CD4-positive, alpha-beta T cell treated with Interleukin-10 for 1 hour (primary cell): ENCODE measurements around the gene NEMF.
"Not testable (repeated sequence)": the region's sequence is repeated elsewhere in the genome, so short reads cannot be mapped to it uniquely, and the experiment has no call there.

ENCODE experiments used
- DNase-seq: peaks from one replicate; pipeline ENCODE4 v3.0.0-alpha.2; 2020

The NEMF gene, protein sequence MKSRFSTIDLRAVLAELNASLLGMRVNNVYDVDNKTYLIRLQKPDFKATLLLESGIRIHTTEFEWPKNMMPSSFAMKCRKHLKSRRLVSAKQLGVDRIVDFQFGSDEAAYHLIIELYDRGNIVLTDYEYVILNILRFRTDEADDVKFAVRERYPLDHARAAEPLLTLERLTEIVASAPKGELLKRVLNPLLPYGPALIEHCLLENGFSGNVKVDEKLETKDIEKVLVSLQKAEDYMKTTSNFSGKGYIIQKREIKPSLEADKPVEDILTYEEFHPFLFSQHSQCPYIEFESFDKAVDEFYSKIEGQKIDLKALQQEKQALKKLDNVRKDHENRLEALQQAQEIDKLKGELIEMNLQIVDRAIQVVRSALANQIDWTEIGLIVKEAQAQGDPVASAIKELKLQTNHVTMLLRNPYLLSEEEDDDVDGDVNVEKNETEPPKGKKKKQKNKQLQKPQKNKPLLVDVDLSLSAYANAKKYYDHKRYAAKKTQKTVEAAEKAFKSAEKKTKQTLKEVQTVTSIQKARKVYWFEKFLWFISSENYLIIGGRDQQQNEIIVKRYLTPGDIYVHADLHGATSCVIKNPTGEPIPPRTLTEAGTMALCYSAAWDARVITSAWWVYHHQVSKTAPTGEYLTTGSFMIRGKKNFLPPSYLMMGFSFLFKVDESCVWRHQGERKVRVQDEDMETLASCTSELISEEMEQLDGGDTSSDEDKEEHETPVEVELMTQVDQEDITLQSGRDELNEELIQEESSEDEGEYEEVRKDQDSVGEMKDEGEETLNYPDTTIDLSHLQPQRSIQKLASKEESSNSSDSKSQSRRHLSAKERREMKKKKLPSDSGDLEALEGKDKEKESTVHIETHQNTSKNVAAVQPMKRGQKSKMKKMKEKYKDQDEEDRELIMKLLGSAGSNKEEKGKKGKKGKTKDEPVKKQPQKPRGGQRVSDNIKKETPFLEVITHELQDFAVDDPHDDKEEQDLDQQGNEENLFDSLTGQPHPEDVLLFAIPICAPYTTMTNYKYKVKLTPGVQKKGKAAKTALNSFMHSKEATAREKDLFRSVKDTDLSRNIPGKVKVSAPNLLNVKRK

DNA sequence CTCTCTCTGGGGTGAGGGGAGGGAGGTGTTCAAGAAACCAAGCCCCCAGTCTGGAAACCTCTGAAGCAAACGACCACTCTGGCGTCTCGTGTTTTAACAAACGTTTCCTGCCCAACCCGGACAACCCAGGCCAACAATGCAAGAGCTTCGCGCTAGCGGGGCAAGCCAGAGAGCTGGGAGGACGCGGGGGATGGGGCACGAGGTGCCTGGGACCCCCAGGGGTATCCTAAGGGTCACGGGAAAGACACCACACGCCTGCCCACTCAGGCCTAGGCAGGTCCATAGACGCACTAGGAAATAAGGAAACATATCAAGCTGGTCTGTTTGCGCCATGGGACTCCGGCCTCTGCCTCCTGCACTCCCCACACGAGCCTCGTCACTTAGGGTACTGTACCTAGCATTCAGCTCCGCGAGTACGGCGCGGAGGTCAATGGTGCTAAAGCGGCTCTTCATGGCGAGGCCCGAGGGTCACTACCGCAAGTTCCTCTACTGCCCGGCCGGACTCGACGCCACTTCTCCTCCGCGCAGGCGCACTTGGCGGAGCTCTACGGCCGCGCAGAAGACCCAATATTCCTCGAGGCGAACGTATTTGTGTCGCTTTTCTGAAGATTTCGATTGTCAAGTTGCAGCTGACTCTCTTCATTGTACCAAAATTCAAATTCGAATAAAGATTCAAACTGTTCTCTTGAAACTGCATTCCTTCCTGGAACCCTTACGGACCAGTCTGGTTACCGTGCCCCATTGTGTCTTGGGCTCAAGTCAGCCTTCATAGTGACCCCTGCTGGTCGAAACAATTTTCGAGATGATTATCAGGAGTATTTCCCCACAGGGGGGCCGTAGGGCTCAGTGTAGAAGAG is at the start of gene NEMF:
TSS of gene NEMF (minus strand) at position 488 of the 857 bp plus-strand sequence. CDS start at position 453, 35 bp downstream.
- DNase-seq: peak; percentile 90

DNA sequence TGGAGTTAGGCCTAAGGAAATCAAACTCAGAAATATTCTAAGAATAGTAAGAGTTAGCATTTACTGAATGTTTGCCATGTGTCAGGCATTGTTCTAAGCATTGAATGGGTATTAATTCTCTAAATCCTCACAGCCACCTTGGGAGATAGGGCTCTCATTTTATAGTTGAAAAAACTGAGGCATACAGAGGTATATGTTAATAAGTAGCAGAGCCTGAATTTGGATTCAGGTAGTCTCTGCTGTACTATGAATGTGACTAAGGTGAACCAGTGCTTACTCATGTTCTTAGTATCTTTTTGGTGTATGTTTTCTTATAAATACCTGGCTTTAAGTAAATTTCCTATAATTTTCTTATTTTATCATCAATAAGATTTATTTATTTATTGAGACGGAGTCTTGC is 48.4 kb upstream of the NEMF start:
- DNase-seq: no peak

- no peak for DNase-seq
Measured at GRCh38 chr14:49898485-49898884, 45.9 kb upstream of the NEMF start.

DNA sequence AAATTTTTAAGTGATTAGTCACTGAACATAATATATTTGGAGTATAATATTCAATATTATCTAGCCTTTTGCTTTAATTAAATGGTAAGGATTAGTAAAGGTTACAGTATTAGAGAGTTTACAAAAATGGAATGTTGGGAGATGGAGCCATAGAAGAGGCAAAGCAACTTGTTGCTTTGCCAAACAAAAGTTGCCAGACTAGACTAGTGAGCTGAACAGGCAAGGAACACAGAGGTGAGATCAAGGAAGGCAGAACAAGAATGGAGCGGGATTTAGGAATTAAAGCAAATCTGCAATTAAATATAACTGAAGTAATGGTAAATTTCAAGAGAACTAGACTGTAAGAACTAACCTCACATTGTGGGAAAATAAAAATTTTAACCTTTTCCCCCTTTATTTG is 45.4 kb upstream of the NEMF start:
- no peak for DNase-seq

GRCh38 chr14:49897414-49897813 is 44.8 kb upstream of the NEMF start:
- no peak for DNase-seq

GRCh38 chr14:49896966-49897365 is 44.4 kb upstream of the NEMF start:
- DNase-seq: no peak

DNA sequence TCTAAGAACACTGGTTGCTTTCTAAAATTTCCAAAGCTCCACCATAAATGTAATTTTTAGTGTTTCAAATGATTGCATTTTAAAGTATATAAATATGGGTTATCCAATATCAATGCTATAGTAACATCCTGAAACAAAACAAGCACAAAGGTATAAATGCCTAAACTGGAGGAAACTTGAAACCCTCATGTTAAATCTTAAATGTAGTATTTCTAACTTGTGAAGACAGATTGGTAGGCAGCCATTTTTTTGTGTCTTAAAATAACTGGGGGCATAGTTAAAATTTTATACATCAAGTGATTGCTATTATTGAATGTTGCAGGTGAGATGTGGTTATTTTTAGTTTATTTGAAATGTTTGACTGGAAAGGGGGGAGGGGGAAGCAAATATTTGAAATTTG is 43.7 kb upstream of the NEMF start:
- not testable (repeated sequence) for DNase-seq

- no peak for DNase-seq
Measured at GRCh38 chr14:49895480-49895879, 42.9 kb upstream of the NEMF start.

DNA sequence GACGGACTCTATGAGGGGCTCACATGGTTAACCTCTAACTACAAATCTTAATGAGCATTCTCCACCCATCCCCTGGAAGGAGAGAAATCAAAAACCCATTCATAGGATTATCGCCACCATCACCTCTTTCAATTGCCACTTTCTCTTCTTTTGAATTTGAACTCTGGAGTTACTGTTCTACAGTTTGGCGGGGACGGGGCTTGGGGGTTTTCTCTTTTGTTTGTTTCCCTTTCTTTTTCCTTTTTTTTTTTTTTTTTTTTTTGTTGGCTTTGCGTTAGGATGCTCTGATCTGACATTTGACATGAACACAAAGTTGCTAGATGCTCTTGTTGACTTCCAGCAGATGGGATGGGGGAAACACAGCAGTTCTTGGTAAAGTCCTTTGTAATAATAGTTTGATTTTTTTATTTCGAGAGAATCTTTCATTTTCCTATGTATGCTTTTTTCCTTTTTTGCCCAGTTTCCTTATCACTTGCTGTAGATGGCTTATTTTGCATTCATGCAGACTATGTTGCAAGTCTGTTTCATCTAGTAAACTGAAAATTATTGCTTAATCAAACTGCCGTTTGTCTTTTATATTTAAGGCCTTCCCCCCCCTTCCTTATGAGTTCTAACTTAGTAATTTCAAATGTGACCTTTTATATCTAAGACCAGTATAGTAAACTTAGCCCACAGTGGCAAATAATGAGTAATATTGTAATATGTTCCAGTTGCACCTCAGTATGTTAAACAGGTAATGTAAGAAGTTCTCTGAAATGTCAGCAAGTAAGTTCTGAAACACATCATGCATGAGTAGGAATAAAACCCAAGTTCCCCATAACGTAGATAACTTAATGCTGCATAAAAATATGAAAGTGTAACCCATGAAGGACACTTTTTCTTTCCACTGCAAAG is 41.9 kb upstream of the NEMF start:
- DNase-seq: not testable (repeated sequence)

- peak; percentile 79 for DNase-seq
Measured at GRCh38 chr14:49893309-49894213, 41.0 kb upstream of the NEMF start.

- DNase-seq: peak; percentile 96
Measured at GRCh38 chr14:49892636-49893308, 40.2 kb upstream of the NEMF start, which contains the start of gene ARF6. Gene ARF6 (plus strand): TSS chr14:49893082. CDS start chr14:49893737, 655 bp downstream.

- peak; percentile 70 for DNase-seq
Measured at GRCh38 chr14:49892301-49892635, 39.7 kb upstream of the NEMF start.

DNA sequence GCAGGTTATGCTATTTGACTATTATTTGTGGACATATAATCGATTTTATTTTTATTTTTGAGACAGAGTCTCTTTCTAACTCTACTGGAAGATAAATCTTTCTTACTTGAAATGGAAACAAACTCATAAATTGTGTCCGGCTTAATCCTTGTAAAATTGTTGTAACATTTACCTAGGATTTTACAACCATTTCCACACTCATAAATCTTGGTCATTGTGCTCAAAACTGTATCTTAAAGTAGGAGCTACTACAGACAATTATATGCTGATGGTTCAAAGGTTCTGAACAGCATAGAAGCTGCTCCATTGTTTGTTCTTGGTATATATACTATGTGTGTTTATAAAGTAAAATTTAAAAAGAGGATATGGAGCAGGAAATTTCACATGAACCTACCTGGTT is 35.7 kb upstream of the NEMF start:
- DNase-seq: no peak

- DNase-seq: no peak
Measured at GRCh38 chr14:49886523-49886922, 33.9 kb upstream of the NEMF start.

- DNase-seq: no peak
Measured at GRCh38 chr14:49882826-49883694, 30.5 kb upstream of the NEMF start.

DNA sequence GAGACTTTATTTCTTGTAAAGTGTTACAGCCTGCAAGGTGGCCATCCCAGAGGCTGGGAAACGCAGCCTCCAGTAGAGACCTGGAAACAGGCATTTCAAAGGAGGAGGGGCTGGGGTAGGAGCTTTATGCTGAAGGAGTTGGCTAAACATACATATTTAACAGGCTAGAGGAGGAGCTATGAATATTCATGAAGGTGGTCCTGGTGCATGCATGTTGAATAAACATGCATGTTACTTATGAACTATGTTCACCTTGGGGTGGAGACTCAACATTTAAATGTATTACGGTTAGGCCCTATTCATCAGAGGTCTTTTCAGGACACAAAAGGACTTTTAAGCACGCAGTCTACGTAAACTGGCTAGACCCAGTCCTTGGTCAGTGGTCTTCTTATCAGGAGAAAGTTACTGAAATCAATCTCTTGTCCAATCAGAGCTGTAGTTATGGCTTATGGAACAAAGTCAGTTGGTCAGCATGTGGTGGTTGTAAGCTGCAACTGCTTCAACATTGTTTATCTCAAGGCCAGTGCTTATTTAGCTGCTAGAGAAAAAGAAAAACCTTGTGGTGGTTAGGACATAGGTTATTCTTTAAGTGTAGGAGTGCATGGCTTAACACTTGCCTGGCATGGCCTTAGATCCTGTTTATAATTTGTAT is 28.9 kb upstream of the NEMF start:
- no peak for DNase-seq

- no peak for DNase-seq
Measured at GRCh38 chr14:49880267-49881064, 27.9 kb upstream of the NEMF start.
